ENCODE measurements around the gene FHIT.

GRCh38 chr3:59749291-59749690 lies 1502.0 kb downstream of the FHIT start:
- no peak for TF ChIP-seq EP300 (IDR thresholded peaks at IDR 0.05; ENCODE audit: low read depth)
- TF ChIP-seq CTCF (IDR thresholded peaks at IDR 0.05): no peak
- no peak for TF ChIP-seq POLR2AphosphoS5 (IDR thresholded peaks at IDR 0.05)
- TF ChIP-seq POLR2A (IDR thresholded peaks at IDR 0.05): no peak

All from transverse colon (tissue), 4 donors.